GM10266 (cell line): ENCODE measurements around the gene DZIP1L.
"Not testable (repeated sequence)": the region's sequence is repeated elsewhere in the genome, so short reads cannot be mapped to it uniquely, and the experiment has no call there.

Experiments
- DNase-seq: peaks from one replicate; pipeline ENCODE4 v3.0.0; 2012; ENCODE audit errors: extremely low spot score
- TF ChIP-seq, protein P1 (sequence below): IDR thresholded peaks from 2 replicates; pipeline ENCODE4 v1.5.1; 2012; ENCODE audit warnings: mild to moderate bottlenecking, low read depth; ENCODE audit not compliant: control insufficient read depth, insufficient read depth; ENCODE audit errors: missing control alignments

Gene DZIP1L

DNA sequence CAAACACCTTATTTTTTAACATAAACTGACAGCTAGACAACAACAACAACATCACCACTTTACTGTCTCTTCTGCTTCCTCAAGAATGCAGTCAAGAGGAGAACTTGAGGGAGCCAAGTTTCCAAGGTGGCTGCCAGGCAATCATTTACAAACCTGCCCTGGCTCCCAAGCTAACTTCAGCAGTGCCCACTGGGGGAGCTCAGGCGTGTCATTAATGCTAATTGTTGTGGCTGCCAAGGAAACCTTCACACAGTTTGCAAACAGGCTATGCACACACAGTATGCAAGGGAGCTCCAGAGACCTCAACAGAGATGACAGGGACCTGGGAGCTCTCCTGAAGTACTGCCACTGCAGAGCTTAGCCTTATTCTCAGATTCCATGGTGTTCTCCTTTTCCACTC is 2.1 kb downstream of the DZIP1L start:
- no peak for DNase-seq
- TF ChIP-seq, protein P1, sequence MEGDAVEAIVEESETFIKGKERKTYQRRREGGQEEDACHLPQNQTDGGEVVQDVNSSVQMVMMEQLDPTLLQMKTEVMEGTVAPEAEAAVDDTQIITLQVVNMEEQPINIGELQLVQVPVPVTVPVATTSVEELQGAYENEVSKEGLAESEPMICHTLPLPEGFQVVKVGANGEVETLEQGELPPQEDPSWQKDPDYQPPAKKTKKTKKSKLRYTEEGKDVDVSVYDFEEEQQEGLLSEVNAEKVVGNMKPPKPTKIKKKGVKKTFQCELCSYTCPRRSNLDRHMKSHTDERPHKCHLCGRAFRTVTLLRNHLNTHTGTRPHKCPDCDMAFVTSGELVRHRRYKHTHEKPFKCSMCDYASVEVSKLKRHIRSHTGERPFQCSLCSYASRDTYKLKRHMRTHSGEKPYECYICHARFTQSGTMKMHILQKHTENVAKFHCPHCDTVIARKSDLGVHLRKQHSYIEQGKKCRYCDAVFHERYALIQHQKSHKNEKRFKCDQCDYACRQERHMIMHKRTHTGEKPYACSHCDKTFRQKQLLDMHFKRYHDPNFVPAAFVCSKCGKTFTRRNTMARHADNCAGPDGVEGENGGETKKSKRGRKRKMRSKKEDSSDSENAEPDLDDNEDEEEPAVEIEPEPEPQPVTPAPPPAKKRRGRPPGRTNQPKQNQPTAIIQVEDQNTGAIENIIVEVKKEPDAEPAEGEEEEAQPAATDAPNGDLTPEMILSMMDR = no peak

DNA sequence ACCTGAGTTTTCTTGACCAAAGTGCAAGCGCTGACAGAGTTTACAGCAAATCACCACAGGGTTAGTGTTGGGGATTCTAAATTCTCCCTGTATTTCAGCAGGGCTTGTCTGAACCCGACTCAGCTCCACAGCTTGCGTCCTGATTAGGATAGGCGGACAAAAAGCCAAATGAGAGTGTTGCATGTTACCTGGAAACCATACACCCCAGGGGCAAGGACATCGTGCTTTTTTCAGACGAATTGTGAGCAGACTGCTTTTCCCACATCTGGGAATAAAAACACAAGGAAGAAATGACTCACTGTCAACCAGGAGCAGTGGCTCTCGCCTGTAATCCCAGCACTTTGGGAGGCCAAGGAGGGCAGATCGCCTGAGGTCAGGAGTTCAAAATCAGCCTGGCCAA is 3.0 kb downstream of the DZIP1L start:
- TF ChIP-seq, protein P1 = no peak
- DNase-seq = no peak

DNA sequence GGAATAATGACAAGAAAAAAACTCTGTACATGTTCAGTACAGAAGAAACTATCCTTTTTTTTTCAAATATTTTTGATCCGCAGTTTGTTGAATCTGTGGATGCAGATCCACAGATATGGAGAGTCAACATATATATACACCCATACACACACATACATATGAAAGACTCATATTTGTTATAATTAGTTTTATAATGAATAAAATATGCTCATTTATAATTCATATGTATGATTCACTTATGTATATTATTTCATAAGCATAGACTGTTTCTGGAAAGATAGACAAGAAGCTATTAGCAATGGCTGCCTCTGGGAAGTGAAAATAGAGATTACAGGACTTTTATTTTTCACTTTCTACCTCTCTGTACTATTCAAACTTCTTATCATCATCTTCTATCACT is 9.8 kb downstream of the DZIP1L start:
- no peak for DNase-seq
- TF ChIP-seq, protein P1 = no peak

DNA sequence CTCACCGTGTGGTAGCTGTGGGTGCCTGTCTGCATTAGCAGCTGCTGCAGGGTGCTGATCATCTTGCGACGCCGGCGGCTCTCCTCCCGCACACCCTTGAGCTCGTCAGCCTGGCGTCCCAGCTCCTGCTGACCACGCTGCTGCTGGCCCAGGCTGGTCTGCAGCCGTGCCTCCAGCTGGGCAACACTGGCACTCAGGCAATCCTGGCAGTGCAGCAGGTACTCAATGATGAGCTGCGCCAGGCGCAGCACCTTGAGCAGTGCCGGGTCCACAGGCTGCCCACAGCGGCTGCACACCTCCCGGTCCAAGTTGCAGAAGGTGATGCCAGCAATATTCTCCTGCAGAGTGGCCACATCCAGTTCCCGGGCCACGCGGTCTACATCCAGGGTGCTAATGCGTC is 11.9 kb downstream of the DZIP1L start:
- no peak for DNase-seq

DNA sequence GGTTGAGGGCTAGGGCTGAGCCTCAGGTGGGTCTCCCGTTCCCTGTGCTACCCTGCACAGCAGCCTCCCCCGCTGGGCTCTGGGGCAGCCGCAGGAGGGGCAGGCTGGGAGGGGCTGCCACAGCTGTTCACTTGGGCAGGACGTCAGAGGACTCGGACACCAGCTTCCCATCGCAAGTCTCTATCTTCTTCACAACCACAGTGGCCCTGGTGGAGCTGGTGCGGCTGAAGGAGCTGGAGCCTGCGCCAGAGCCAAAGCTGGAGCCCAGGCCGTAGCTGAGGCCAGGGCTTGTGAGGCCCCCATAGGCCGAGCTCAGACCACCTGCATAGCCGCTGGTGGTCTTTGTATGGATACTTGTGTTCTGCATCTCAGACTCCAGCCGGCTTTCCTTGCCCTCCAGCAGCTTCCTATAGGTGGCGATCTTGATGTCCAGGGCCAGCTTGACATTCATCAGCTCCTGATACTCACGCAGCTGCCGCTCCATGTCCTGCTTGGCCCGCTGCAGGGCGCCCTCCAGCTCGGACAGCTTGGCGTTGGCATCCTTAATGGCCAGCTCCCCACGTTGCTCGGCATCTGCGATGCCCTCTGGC is 14.0 kb downstream of the DZIP1L start:
- DNase-seq = not testable (repeated sequence)

More for the DNA sequence above, 11.9 kb downstream of the DZIP1L start:
- TF ChIP-seq, protein P1 = no peak

DNA sequence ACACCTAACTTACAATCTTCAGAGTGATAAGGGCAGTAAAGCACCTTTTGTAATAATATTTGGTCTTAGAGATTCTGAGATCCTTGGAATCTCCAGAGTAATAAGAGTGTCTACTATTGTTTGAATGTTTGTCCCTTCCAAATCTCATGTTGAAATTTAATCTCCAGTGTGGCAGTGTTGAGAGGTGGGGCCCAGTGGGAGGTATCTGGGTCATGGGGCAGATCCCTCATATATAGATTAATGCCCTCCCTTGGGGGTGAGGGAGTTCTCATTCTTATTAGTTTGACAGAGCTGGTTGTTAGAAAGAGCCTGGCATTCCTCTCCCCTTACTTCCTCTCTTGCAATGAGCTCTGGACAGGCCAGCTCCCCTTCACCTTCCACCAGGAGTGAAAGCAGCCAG is 16.0 kb downstream of the DZIP1L start:
- TF ChIP-seq, protein P1 = no peak
- no peak for DNase-seq

DNA sequence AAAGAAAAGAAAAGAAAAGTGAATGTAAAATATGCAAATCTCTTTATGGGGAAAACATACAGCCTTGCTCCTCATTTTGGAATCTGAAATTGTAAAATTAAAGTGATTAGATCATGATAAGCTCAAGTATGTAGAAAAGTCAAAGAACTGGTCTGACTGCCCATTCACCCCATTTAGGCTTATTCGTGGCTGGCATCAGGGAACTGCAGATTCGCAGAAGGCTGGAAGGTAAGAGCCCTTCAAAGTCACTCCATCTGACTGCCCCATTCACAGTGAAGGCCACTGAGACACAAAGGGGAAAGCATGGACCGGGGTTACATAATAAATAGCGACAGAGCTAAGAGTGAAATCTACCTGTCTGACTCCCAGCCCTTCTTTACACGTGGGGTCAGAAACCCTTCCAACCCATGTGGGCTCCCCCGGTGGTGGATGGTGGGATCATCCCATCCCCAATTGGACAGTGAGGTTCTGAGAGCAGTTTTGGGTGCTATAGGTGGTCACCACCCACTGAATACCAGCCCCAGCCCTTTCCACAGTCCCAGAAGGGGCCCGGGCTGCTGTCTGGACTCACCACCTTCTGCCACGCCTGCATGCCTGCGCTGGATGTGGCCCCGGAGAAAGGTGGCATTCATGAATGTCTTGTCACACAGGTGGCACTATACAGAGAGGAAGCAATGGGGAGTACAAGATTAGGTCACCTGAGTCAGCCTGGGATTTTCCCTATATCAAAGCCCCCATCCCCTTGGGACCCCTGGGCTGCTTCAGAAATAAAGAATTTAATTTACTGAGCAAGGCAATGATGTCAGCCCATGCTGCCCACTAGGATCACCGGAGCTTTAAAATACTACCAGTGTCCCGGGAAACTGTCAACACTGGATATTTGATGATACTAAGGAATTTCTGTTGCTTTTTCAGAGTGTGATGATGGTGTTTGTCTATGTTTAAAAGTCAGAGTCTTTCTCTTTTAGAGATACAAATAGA is 17.9 kb downstream of the DZIP1L start:
- no peak for DNase-seq
- TF ChIP-seq, protein P1 = peak; percentile 16
